ENCODE data around the gene CLTC.
A peak's percentile ranks its signal among the peaks of the same experiment; 100 is the strongest.

The CLTC gene

DNA sequence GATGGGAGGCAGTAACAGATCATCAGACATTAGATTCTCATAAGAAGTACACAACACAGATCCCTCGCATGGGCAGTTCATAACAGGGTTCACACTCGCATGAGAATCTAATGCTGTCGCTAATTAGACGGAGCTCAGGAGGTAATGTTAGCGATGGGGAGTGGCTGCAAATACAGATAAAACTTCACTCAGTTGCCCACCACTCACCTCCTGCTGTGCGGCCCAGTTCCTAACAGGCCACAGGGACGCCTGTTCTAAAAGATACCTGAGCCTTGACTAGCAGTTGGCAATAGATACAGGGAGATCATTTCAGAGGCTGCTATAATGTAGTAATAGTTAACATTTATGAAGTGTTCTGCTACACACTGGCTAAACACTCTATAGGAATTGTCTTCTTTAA, 82.6 kb downstream of the CLTC start:
- no peak for TF ChIP-seq CTCF (IDR thresholded peaks at IDR 0.05; ENCODE audit: insufficient read depth, low read depth, low read length, missing control alignments)
- no peak overlapping the region for H3K4me3 ChIP-seq (ENCODE audit: low read length)
- no peak for DNase-seq (ENCODE audit: low read depth)

DNA sequence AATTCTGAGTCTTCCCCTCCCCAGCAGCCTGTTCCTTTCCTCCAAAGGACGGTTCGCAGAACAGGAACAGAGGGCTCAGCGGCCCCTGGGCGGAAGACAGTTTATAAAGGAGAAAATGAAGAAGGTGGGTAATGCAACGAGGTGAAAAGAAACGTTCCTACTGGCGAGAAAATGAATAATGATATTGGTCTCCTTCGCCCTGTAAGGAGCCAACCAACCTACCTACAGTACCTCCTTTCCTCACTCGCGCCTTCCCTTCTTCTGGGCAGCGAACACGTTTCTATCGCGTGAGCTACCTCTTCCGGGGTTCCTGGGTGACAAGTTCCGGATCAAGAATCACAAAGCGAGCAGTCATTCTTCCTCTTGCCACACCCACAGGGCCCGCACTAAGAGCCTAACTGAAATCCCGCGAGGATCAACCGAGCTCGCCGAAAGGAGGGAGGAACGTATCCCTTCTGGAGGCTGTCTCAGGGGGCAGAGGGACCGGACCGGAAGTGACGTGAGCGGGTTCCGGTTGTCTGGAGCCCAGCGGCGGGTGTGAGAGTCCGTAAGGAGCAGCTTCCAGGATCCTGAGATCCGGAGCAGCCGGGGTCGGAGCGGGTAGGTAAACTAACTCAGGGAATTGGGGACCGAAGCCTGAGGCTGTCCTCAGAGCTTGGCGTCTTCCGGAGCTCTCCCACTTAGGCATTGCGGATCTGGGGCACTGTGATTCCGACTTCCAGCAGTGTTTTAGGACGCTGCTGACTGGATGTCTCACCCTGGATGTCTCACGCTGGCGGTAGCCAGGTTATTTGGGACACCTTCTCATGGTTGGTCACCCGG, 87.7 kb downstream of the CLTC start, which contains the start of the genes PTRH2 and VMP1:
TSS of gene PTRH2 (minus strand) at position 282 of the 822 bp plus-strand sequence. CDS start 9,452 bp downstream, outside the sequence.
TSS of gene VMP1 (plus strand) at position 506 of the 822 bp plus-strand sequence. CDS start 23,793 bp downstream, outside the sequence.
- no peak for TF ChIP-seq CTCF (IDR thresholded peaks at IDR 0.05; ENCODE audit: insufficient read depth, low read depth, low read length, missing control alignments)
- peak within 1 kb of the TSS; percentile 99 for H3K4me3 ChIP-seq (ENCODE audit: low read length)
- DNase-seq (ENCODE audit: low read depth), result peak; percentile 100

DNA sequence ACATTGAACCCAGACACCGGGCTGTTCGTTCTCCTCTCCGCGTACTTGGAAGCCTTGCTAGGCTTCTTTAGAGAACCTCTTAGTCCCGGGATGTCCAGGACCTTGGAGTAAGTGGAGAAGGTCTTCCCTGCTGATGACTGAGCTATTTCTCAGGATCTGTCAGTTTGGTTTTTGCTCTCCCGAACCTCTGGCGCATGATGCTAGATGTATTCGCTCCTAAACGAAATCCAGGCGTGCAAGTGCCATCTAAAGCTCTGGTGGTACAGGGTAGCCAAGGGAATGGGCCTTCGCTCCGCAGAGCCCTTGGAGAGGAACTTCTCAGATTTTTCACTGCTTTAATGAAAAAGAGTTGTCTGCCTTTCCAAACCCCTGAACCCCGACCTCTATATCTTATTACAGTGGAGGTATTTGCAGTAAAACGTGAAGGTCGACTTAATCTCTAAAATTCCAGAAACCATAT, 88.3 kb downstream of the CLTC start:
- DNase-seq (ENCODE audit: low read depth), result no peak
- no peak for TF ChIP-seq CTCF (IDR thresholded peaks at IDR 0.05; ENCODE audit: insufficient read depth, low read depth, low read length, missing control alignments)
- peak overlapping the region; percentile 99 for H3K4me3 ChIP-seq (ENCODE audit: low read length)

DNA sequence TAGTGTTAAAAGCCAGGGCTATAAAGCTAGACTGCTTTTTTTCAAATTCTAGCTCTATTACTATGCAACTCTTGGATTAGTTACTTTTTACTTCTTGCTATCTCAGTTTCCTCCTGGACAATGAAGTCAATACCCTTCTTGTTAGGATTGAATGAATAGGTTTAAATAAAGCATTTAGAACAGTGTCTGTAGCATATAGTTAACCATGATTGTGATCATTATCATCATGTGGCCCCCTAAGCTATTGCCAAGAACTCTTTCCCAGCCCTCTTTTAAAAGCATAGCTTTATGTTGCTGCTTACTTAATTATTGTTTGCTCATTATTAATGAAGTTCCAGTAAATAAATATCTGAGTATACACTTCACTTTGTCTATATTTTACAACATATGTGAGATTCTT, 92.2 kb downstream of the CLTC start:
- no peak for TF ChIP-seq CTCF (IDR thresholded peaks at IDR 0.05; ENCODE audit: insufficient read depth, low read depth, low read length, missing control alignments)
- DNase-seq (ENCODE audit: low read depth), result no peak
- no peak overlapping the region for H3K4me3 ChIP-seq (ENCODE audit: low read length)

- DNase-seq (ENCODE audit: low read depth), result no peak
- no peak overlapping the region for H3K4me3 ChIP-seq (ENCODE audit: low read length)
- TF ChIP-seq CTCF (IDR thresholded peaks at IDR 0.05; ENCODE audit: insufficient read depth, low read depth, low read length, missing control alignments), result no peak
Measured at GRCh38 chr17:59712862-59713261, 93.2 kb downstream of the CLTC start.

- no peak for DNase-seq (ENCODE audit: low read depth)
- no peak for TF ChIP-seq CTCF (IDR thresholded peaks at IDR 0.05; ENCODE audit: insufficient read depth, low read depth, low read length, missing control alignments)
- H3K4me3 ChIP-seq (ENCODE audit: low read length), result no peak overlapping the region
Measured at GRCh38 chr17:59714255-59714654, 94.6 kb downstream of the CLTC start.

Measured in epithelial cell of esophagus (primary cell).